Mesendoderm (in vitro differentiated cells): ENCODE results near the gene ROR1.
A peak's percentile ranks its signal among the peaks of the same experiment; 100 is the strongest.
"Not testable (repeated sequence)": the region's sequence is repeated elsewhere in the genome, so short reads cannot be mapped to it uniquely, and the experiment has no call there.

ENCODE experiments used
- DNase-seq: peaks from one replicate; pipeline ENCODE4 v3.0.0; 2013
- H2AK5ac ChIP-seq: 2 replicates; pipeline ENCODE4 v1.6.1; 2013; ENCODE audit warnings: low read length, inconsistent platforms
- H2BK120ac ChIP-seq: 2 replicates; pipeline ENCODE4 v1.6.1; 2013; ENCODE audit warnings: low read depth, mild to moderate bottlenecking, low read length, moderate library complexity, mixed read lengths
- H2BK15ac ChIP-seq: replicated peaks from 2 replicates; pipeline ENCODE4 v1.6.1; 2013; ENCODE audit warnings: low read depth, mild to moderate bottlenecking, moderate library complexity
- H2BK5ac ChIP-seq: 2 replicates; pipeline ENCODE4 v1.6.1; 2013; ENCODE audit warnings: low read length, inconsistent platforms
- H3K18ac ChIP-seq: 2 replicates; pipeline ENCODE4 v1.6.1; 2013; ENCODE audit warnings: mild to moderate bottlenecking, low read length, mixed read lengths
- H3K23ac ChIP-seq: one replicate; pipeline ENCODE4 v1.6.1; 2013; ENCODE audit warnings: low read length
- H3K27ac ChIP-seq: 2 replicates; pipeline ENCODE4 v1.5.1; 2013; ENCODE audit warnings: low read depth, mild to moderate bottlenecking, inconsistent platforms, low read length, moderate library complexity
- H3K27me3 ChIP-seq: 2 replicates; pipeline ENCODE4 v1.6.1; 2013; ENCODE audit warnings: low read length, control low read depth, mild to moderate bottlenecking, inconsistent platforms; ENCODE audit not compliant: insufficient read depth, poor library complexity
- H3K36me3 ChIP-seq: 2 replicates; pipeline ENCODE4 v1.6.1; 2013; ENCODE audit warnings: low read length, inconsistent platforms; ENCODE audit not compliant: control insufficient read depth, insufficient read depth
- H3K4ac ChIP-seq: one replicate; pipeline ENCODE4 v1.6.1; 2013; ENCODE audit warnings: low read depth, mild to moderate bottlenecking, low read length, moderate library complexity
- H3K4me1 ChIP-seq: 2 replicates; pipeline ENCODE4 v1.6.1; 2013; ENCODE audit warnings: low read depth, low read length, inconsistent platforms; ENCODE audit not compliant: control insufficient read depth
- H3K4me2 ChIP-seq: 2 replicates; pipeline ENCODE4 v1.6.1; 2013; ENCODE audit warnings: low read length
- H3K4me3 ChIP-seq: 2 replicates; pipeline ENCODE4 v1.5.1; 2013; ENCODE audit warnings: mild to moderate bottlenecking, low read length
- H3K56ac ChIP-seq: one replicate; pipeline ENCODE4 v1.6.1; 2013; ENCODE audit warnings: low read length
- H3K79me1 ChIP-seq: 2 replicates; pipeline ENCODE4 v1.6.1; 2013; ENCODE audit warnings: low read length, inconsistent platforms
- H3K79me2 ChIP-seq: 2 replicates; pipeline ENCODE4 v1.6.1; 2013; ENCODE audit warnings: mild to moderate bottlenecking, low read length; ENCODE audit not compliant: control insufficient read depth, insufficient read depth
- H3K9ac ChIP-seq: 2 replicates; pipeline ENCODE4 v1.6.1; 2013; ENCODE audit warnings: low read length, inconsistent platforms
- H4K5ac ChIP-seq: one replicate; pipeline ENCODE4 v1.6.1; 2013; ENCODE audit warnings: low read length
- H4K8ac ChIP-seq: one replicate; pipeline ENCODE4 v1.6.1; 2013; ENCODE audit warnings: low read depth, mild to moderate bottlenecking, control low read depth, low read length, moderate library complexity
- WGBS: extraction: QIAGEN DNeasy Blood & Tissue Kit; methylation state at CpG from one replicate; pipeline ENCODE4 v1.1.7; 2013; ENCODE audit warnings: low lambda C conversion rate, missing lambda C conversion rate; ENCODE audit not compliant: insufficient coverage; ENCODE audit errors: extremely low coverage; 5-methylcytosine and 5-hydroxymethylcytosine counted together

Gene ROR1

DNA sequence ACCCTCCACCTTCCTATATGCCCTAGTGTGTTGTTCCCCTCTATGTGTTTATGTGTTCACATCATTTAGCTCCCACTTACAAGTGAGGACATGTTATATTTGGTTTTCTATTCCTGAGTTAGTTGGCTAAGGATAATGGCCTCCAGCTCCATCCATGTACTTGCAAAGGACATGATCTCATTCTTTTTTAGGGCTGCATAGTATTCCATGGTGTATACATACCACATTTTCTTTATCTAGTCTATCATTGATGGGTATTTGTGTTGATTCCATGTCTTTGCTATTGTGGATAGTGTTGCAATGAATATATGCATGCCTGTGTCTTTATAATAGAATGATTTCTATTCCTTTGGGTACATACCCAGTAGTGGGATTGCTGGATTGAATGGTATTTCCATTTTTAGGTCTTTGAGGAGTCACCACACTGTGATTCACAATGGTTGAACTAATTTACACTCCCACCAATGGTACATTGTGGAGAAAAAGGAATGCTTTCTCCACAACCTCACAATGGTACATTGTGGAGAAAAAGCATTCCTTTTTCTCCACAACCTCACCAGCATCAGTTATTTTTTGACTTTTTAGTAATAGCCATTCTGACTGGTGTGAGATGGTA is 52.5 kb downstream of the ROR1 start:
- H2BK120ac ChIP-seq, H3K27ac ChIP-seq, H3K56ac ChIP-seq, H3K4ac ChIP-seq, H3K4me2 ChIP-seq, H3K18ac ChIP-seq, H2BK5ac ChIP-seq, H2BK15ac ChIP-seq, H3K4me3 ChIP-seq, H4K5ac ChIP-seq, H3K27me3 ChIP-seq, H2AK5ac ChIP-seq, H3K79me1 ChIP-seq, DNase-seq, H3K23ac ChIP-seq, H3K4me1 ChIP-seq, H4K8ac ChIP-seq, H3K36me3 ChIP-seq, H3K9ac ChIP-seq: not testable (repeated sequence)
- H3K79me2 ChIP-seq: peaks cover 11% of the 10 kb centered on the region

DNA sequence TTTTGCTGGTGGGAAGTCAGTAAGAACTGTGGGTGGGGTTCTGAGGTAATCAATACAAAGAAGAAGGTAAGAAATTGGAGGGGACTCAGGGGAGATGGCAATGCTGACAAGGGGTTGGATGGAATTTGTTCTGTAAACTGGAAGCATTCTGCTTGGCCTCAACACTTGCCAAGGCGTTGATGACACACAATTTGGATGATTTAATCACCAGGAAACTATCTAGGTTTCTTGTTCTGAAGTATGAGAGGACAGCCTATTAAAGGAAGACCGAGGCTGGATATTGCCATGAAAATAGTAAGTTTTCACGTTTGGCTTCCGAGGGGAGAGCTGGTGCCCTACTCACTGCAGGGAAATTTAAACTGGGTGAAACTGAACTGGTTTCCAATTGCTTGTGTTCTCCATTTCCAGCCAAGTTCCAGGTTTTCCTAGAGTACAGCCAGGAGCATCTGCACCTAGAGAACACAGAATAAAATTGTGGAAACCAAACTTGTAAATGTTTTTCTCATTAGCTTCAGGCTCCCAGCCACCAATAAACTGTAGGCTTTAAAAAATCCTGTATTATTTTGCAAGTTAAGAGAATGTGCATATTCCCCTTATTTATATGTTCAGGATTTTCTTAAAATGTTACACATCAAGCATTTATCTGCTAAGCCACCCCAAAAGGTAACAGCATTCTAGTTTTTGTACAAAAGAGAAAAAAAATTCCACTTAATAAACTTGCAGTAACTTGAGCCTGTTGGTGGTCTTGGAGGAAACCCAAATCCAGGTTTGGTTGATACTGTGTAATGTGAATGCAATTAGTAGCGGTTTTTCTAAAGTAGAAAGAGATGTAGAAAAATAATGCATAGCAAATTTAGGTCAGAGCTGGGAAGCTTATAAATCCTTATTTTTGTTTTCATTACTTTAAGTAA is 53.8 kb downstream of the ROR1 start:
- no peak overlapping the region for H2BK120ac ChIP-seq
- H3K4me2 ChIP-seq: no peak overlapping the region
- H4K8ac ChIP-seq: no peak overlapping the region
- H3K79me1 ChIP-seq: peaks cover 2% of the 10 kb centered on the region
- no peaks in the 10 kb centered on the region for H3K27me3 ChIP-seq
- no peak overlapping the region for H2AK5ac ChIP-seq
- H3K27ac ChIP-seq: no peak overlapping the region
- no peak overlapping the region for H3K23ac ChIP-seq
- H3K79me2 ChIP-seq: peaks cover 5% of the 10 kb centered on the region
- no peak overlapping the region for H3K9ac ChIP-seq
- DNase-seq: no peak
- H3K4ac ChIP-seq: no peak overlapping the region
- H2BK15ac ChIP-seq: no peak overlapping the region
- H4K5ac ChIP-seq: no peak overlapping the region
- peaks cover 2% of the 10 kb centered on the region for H3K4me1 ChIP-seq
- H2BK5ac ChIP-seq: no peak overlapping the region
- WGBS: no CpG with 5 or more reads among the region's 5 CpGs
- no peaks in the 10 kb centered on the region for H3K36me3 ChIP-seq
- H3K18ac ChIP-seq: peak overlapping the region; percentile 60
- no peak overlapping the region for H3K56ac ChIP-seq
- H3K4me3 ChIP-seq: no peak overlapping the region

DNA sequence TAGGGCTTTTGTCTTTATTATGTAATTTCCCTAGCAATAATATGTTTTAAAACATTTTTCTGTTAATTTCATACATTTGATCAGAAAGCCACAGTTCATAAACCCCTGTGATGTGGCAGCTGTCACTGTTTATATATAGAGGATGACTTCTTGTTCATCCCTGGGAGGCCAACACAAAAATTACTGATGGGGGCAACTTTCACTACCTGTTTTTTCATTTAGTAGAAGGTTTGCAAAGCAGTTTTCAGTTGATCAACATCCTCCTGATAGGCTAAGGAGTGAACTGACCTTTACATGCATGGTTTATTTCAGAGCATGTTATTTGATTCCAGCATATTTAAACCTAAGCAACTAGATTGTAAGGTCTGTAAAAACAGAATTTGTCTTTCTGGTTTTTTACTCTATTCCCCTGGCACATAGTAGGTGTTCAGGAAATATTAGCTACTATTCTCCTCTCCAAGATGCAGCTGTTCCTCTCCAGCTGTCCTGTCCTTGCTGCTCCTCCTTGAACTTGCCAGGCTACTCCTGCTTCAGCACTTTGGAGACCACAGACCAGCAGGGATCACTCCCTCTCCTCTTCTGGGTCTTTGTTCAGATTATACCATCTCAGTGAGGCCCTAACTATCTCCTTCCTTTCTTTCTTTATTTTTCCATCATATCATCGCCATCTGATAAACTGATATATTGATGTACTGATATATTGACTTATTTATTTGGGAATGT is 54.7 kb downstream of the ROR1 start:
- H3K18ac ChIP-seq: no peak overlapping the region
- H2BK5ac ChIP-seq: no peak overlapping the region
- H3K4me2 ChIP-seq: no peak overlapping the region
- H3K27me3 ChIP-seq: no peaks in the 10 kb centered on the region
- H3K27ac ChIP-seq: no peak overlapping the region
- WGBS: no CpG with 5 or more reads among the region's 1 CpG
- H2BK120ac ChIP-seq: no peak overlapping the region
- H3K79me1 ChIP-seq: peaks cover 2% of the 10 kb centered on the region
- H3K4ac ChIP-seq: no peak overlapping the region
- no peaks in the 10 kb centered on the region for H3K36me3 ChIP-seq
- H2BK15ac ChIP-seq: no peak overlapping the region
- H3K56ac ChIP-seq: no peak overlapping the region
- peaks cover 5% of the 10 kb centered on the region for H3K79me2 ChIP-seq
- H2AK5ac ChIP-seq: no peak overlapping the region
- no peak overlapping the region for H4K8ac ChIP-seq
- H3K23ac ChIP-seq: no peak overlapping the region
- no peak for DNase-seq
- peaks cover 2% of the 10 kb centered on the region for H3K4me1 ChIP-seq
- no peak overlapping the region for H3K4me3 ChIP-seq
- no peak overlapping the region for H3K9ac ChIP-seq
- H4K5ac ChIP-seq: no peak overlapping the region

DNA sequence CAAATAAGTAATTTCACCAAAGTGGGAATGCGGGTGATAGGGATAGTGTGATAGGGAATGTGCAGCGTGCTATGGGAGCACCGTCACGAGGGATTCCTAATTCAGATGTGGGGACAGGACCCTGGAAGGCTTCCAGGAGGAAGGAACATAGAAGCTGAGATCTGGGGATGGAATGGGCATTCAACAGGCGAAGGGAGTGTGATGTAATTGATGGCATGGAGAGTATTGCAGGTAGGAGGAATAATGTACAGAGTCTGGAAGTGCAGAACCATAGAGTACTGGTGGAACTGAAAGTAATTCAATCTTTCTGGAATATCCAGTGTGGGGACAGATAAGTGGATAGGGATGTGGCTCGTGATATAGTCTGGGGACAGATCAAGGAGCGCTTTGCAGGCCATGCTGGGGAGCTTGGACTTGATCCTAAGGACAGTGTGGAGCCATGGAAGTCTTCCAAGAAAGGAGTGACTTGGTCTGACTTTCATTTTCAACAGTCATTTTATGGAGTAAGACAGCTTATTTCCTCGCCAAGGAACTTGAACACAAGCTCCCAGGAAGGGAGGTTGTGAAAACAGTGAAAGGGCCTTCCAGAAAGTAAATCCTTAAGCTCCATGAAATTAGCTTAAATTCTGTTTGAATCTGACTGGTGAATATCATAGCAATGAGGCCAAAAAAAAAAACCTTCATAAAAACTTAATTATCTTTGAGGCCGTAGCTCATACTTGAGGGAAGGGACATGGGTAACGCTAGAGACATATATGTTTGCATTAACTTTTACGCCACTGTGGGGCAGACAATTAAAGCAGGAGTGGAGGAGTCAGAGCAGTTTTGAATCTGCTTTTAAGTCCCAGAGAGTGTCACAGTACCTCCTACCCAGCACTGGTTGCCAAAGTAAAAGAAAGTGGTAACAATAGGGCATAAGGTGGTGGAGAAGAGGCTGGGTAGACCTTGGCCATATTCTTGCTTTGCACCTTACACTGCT is 55.8 kb downstream of the ROR1 start:
- Histone ChIP-seq H3K56ac (no peak overlapping the region), H2BK5ac (no peak overlapping the region), H3K4ac (no peak overlapping the region), H3K27ac (no peak overlapping the region), H3K9ac (no peak overlapping the region), H3K4me2 (no peak overlapping the region), H3K79me2 (peaks cover 8% of the 10 kb centered on the region), H2AK5ac (no peak overlapping the region), H2BK120ac (no peak overlapping the region), H3K18ac (no peak overlapping the region), H3K4me3 (no peak overlapping the region), H3K23ac (no peak overlapping the region), H2BK15ac (no peak overlapping the region), H3K4me1 (peaks cover 2% of the 10 kb centered on the region), H3K36me3 (no peaks in the 10 kb centered on the region), H4K8ac (no peak overlapping the region), H3K79me1 (peaks cover 5% of the 10 kb centered on the region), H3K27me3 (no peaks in the 10 kb centered on the region), H4K5ac (no peak overlapping the region)
- no peak for DNase-seq
- WGBS: no CpG with 5 or more reads among the region's 11 CpGs

DNA sequence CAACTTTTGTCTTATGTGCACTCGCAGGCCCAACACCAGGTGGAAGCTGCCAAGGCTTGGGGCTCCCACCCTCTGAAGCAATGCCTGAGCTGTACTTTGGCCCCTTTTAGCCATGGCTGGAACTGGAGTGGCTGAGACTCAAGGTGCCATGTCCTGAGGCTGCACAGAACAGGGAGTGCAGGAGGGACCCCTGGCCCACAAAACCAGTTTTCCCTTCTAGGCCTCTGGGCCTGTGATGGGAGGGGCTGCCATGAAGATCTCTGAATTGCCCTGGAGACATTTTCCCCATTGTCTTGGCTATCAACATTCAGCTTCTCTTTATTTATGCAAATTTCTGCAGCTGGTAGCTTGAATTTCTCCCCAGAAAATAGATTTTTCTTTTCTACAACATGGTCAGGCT is 57.6 kb downstream of the ROR1 start:
- Histone ChIP-seq H4K8ac (no peak overlapping the region), H3K27ac (no peak overlapping the region)

More for the DNA sequence above, 57.6 kb downstream of the ROR1 start:
- Histone ChIP-seq H4K5ac (no peak overlapping the region), H2AK5ac (no peak overlapping the region), H3K79me2 (peaks cover 13% of the 10 kb centered on the region), H3K79me1 (peaks cover 7% of the 10 kb centered on the region), H3K9ac (no peak overlapping the region), H3K18ac (no peak overlapping the region), H2BK15ac (no peak overlapping the region), H3K27me3 (no peaks in the 10 kb centered on the region), H2BK120ac (no peak overlapping the region), H3K4me3 (no peak overlapping the region), H3K4ac (no peak overlapping the region), H3K56ac (no peak overlapping the region), H3K36me3 (no peaks in the 10 kb centered on the region), H3K23ac (no peak overlapping the region), H3K4me1 (peaks cover 5% of the 10 kb centered on the region), H3K4me2 (no peak overlapping the region), H2BK5ac (no peak overlapping the region)
- no CpG with 5 or more reads among the region's 1 CpG for WGBS
- DNase-seq: no peak
